HG02678 (cell line): Measurements from ENCODE around the gene TNS1.

Source experiments
- ATAC-seq: cut with Tn5 transposase; IDR thresholded peaks from one replicate; pipeline ENCODE4 v1.9.1; 2021; ENCODE audit warnings: mild to moderate bottlenecking, moderate library complexity; ENCODE audit not compliant: unreplicated experiment

Gene TNS1

DNA sequence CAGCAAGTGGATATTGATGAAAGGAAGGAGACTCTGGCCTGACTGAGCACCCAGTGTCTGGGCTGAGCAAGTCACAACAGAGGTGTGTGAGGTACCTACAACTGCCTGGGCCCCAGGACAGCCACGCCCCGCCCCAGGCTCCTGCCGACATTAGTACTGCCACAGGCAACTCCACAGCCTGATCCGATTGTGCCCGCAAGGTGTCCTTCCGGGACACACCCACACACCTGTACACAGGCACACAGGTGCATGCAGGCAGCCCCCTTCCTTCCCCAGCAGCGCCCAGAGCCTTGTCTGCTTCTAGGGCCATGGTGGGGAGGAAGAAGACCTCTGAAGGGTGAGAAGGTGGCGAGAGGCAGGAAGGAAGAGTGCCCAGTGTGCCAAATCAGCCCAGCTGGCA is 83.6 kb downstream of the TNS1 start:
- no peak for ATAC-seq

DNA sequence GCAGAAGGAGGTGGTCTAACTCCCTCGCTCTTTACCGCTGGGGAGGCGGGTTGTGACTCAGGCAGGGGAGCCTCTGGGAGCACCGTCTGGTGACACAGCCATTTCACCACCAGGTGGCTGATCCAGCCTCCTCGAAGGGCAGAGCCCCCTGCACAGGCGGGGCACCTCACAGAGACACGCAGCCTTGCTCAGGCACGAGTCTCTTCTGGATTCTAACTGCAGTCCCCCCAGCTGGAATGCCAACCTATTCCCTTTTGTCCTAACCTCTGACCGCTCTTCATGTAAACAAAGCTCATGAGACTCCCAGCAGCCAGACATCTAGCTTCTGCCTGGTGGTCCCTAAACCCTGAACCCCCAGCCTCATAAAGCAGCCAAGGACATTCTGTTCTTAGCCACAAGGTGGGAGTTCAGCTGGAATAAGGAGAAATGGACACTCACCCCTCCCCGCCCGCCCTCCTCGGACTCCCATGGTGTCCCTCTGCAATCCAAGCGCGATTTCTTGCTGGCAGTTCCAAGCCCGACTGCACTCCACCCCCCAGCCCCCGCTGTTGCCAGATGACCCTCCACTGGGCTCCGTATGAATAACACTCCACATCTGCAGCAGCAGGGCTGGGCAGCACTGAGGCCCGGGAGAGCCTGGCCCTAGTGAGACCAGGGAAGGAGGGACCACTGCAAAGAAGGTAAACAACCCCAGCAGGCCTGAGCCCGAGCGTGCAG is 84.3 kb downstream of the TNS1 start:
- no peak for ATAC-seq

DNA sequence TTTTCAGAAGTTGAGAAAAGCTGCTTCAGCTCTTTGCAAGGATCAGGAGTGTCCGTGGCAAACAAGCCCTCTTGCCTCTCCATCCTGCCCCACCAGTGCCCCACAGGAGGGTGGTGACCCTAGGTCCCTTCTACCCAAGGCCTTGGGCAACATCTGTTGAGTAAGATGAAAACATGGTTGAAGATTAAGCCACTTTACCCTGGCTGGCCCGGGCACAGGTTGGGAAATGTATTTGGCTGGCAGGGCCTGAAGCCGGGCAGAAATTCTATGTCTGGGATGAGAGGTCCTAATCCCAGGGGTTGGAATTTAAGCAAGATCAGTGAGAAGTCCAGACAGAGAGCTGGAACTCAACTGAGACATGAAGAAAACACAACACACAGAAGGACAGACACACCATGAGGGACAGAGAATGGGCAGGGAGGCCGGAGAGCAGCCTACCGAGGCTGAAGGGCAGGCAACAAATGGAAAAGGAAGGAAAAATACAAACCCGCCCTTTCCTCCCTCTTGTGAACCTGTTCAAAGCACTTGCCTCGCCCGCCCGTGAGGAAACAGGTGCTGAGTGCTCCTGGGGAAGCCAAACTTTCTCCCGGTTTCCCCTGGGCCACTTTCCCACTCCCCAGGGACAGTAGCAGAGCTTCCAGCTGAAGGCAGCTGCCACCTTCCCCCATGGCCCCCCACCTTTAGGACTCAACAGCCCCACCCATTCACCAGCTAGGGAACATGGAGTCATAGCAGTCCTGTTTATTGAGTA is 86.1 kb downstream of the TNS1 start:
- ATAC-seq = no peak

DNA sequence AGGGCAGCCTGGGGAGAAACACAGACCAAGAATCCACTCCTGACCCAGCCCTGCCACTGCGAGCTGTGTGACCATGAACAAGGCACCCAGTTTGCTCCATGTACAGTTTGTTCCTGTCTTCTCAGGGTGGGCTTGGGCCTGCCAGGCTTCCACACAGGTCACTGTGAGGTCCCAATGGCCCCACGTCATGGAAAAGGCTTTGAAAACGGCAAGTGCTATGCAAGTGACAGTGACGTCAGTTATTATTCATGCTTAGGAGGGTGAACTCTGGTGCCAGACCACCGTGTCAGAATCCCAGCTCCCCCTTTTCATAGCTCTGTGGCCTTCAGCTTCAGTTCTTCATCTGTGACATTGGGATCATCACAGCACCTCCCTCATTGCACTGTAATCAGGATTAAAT is 87.1 kb downstream of the TNS1 start:
- no peak for ATAC-seq

DNA sequence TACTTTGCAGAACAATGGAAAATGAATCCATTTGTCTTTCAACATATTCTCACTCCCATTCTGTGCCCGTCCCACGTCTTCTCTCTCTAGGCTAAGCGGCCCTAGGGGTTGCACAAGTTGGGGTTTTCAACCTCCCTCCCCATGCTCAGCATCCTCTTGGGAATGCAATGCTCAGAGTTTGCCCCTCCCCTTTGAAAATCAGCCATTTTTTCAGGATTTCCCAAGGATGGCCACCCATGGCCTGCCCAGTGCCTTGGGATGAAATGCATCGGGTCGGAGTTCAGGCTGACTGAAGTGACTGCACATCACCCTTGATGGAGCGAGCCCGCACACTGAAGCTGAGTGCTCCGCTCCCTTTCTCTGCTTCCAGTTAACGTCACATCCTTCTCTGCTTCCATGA is 87.9 kb downstream of the TNS1 start:
- ATAC-seq = no peak

DNA sequence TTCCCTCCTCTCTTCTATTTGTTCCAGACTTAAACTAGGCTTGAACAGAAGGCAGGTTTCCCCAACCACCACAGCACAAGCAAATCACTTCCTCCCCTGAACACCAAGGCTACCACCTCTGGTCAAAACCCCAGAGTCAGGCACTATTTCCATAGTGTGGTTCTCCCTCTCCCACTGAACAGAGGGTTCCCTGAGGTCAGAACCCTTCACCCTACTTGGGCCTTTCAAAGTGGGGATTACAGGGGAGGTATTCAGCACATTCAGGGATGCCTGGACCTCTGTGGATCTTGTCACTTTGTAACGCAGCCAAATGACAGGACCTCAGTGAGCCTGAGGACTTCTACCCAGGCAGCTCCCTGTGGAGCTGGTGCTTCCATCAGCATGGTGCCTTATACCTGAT is 88.7 kb downstream of the TNS1 start:
- ATAC-seq = no peak

DNA sequence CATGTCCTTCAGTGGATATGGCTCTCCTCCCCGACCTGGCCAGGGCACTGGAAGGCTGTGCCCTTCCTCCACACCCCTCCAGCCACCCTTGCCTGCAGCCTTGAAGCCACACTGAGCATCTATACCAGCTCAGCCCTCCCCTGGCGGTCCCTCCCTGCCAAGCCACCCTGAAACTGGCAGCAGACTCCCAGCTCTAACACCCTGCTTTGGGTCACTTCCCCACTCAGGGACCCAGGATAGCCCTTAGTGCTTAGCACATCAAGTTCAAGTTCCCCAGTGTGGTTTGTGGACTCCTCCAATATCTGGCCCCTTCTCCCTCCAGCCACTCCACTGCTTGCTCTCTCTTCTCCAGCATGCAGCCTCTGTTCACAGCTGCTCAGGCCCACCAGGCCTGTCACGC is 89.4 kb downstream of the TNS1 start:
- ATAC-seq = no peak

DNA sequence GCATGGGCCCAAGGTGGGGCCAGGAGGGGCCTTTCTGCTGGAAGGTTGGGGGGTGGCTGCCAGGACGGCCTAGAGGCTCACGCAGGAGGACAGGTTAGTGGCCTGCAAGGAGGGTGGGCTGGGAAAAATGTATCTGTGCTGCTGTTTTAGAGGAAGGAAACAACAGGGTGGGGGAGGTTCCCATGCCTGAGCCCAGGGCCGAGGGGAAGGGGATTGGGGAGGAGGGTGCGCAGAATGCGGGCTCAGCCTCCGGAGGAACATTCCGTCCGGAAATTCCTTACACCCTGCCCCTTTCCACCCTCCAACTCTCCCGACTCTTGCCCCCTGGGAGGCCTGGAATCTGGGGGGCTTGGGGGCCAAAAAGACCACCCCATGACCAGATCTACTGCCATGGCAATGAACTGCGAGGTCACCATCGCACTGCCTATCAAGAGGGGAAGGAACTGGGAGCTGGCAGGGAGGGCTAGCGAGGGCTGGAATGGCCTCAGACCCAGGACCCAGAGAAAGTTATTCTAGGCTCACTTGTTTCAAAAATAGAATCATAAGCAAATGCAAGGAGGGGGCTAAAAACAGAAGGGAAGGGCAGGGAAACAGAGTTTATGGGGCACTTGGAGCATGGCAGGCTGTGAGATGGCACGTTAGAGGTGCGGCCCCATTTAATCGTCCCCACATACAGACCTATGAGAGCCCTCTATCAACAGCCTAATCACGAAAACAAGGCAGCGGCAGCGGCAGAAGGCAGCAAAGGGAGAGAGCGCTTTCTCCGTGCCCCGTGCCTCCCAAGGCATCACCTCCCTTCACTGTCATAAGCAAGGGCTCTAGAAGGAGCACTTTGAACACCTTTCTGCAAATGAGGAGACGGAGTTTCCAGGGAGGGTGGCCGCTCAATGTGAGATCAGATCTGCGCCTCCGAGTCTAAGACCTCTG is 90.4 kb downstream of the TNS1 start:
- ATAC-seq = no peak

DNA sequence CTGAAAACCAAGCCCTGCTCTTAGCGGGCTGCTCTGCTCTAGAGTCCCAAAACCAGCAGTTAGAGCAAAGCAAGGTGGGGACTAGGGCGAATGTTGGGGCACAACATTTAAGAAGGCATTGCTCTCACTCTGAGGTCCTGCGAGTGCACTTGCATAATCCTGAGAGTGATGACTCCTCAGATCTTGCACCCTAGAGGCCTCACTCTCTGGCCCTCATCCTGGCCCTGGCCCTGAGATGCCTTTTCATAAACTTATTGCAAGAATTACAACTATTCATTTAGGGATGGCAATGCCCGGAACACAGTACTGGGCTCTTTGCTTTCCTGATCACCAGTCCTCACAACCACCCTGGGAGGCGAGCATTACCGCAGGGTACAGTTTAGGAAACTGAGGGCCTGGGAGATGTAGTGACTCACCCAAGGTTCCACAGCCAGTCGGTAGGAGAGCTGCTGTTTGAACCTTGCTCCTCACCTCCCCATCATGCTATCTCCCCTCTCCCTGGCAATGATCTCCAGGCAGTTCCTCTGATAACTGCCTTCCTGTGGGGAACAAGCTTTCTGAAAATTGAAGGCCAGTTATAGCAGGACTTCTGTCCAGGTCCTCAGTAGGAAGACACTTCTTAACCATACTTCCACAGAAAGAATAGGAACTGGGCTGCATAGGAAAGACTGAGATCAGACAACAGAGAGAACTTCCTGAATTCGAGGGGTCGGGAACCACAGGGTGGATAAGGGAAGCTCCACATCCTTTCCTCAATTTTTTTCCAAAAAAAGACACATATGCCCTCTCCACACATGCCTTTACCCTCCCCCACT is 91.3 kb downstream of the TNS1 start:
- no peak for ATAC-seq

DNA sequence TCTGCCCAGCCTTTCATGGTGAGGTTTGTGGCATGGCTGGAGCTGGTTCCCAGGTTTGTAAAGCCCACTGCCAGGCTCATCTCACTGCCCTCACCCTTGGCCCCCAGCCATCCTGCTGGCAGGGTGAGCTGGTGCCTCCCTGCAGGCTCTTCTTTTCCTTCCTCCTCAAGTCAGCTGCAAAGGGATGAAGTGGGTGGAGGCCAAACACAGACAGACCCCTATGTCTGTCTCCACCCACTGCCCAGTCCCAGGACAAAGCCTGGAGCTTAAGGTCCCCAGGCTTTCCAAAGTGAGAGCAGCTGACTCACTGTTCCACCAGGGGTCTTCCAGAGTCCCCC is 92.0 kb downstream of the TNS1 start:
- no peak for ATAC-seq

DNA sequence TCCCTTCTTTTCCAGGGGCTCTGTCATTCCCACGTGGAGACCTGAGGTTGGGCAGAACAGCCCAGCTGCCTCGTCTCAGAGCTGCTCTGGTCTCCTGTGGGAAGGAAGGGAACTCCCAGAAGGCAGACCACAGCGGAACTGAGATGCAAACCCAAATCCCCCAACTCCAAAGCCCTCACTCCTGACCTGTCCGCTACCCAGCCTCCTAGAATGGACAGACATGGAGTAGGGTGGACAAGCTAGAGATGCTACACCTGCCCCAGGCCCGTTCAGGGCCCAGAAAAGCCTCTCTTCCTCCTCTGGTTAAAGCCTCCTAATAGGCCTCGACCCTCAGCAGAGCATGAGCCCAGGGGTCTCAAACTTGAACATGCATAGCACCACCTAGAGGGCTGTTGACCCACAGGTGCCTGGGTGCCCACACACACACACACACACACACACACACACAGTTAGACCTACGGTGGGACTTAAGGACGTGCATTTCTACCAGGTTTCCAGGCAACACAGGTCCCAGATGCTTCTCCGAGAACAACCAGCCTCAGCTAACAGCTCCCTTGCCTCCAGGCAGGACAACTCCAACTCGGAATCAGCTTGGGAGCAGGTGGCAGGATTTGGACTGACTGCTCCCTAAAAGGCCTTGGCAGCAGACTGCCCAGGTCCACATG is 93.5 kb downstream of the TNS1 start:
- ATAC-seq = no peak

DNA sequence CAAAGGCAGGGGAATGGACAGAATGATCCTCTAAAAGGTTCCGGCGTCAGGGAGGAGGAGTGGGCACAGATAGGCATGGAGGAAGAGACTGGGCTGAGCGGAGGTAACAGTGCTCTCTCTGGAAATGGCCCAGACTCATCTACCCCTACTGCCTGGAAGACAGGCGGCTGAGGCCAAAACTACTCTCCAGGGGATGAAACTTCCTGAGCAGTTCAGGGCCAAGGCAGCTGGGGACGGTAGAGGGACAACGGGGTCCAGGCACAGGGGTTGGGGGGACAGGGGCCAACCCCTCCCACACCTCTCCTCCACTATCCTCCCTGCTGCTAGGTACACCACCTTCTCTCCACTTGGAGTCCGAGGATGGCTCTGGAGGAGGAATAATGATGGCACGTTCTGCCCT is 94.3 kb downstream of the TNS1 start:
- no peak for ATAC-seq

DNA sequence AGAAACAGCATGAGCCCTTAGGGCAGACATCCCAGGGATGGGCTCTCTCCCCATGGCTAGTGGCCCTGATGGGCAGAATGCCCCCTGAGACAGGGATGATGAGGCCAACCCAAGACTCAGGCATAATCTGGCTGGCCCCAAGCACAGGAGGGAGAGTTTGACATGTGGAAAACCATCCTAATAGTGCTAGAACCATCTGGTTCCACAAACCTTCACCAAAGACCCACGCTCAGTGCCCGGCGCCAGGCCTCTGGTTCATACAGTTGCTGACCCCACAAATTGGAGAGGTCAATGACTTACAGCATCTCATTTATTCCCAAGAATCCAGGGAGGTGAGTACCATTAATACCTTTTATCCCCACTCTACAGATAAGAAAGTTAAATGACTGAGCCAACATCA is 95.5 kb downstream of the TNS1 start:
- ATAC-seq = no peak

DNA sequence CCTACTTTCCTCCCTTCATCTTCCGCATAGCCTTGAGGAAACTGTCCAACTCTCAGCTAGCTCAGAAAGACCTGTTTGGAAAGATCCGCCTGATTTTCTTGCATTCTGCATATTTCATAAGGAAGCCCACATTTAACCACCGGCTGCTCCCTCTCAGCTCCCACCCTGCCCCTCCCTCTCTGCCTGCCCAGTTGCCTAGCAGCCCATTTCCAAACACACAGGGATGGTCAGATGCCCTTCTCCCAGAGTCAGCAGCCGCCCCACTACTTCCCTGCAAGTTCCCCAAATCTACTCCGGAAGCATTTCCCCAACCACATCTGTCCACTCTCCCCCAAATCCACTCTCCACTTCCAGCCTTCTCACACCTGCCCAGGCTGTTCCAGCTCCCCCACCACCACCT is 96.0 kb downstream of the TNS1 start:
- ATAC-seq = no peak

DNA sequence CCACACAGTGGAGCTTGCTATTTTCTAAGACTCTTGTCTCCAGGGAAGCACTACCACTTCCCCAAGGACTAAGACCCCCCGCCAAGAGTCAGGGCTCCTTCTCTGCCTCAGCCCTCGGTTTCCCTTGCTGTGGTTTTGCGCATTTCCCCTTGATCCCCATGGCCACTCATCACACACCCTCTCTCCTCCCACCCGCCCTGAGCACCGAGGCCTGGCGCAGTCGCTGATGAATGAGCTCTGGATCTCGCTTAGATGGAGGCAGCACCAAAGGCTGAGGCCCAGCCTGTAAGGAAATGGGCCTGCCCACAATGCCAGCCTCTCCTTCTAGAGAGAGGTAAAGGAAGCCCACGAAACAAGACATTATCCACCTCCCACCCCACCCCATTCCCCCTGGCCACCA is 96.9 kb downstream of the TNS1 start:
- no peak for ATAC-seq

DNA sequence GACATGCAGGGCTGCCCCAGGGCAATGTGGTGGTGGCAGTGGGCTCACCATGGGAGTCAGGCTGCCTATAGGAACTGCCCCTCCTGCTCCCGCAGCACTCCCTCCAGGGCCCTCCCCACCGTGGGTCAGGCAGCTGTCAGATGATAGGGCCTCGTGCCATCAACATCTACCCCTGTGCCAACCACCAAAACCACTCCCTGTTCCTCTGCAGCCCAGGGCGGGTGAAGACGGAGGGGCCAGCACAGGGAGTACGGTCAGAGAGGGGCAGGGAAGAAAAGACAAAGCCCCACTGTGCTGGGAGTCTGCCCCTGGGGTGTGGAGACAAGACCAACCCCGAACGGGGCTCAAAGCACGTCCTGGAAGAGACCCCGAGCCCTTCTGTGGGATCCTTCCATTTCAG is 97.4 kb downstream of the TNS1 start:
- ATAC-seq = no peak

DNA sequence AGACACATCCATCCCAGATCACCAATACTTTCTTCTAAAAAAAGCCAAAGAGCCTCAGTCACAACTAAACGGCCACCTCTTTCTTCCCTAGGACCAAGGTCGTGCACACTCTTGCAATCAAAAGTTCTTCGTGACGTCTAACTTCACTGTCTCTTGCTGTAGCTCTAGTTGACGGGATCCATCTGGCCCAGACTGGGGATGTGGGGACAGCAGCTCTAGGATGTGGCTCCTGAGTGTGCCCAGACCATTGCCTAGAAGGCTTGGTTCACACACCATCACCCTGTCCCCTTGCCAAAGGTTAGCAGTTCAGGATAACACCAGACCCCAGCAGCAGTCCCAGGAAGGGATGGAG is 98.2 kb downstream of the TNS1 start:
- ATAC-seq = no peak

DNA sequence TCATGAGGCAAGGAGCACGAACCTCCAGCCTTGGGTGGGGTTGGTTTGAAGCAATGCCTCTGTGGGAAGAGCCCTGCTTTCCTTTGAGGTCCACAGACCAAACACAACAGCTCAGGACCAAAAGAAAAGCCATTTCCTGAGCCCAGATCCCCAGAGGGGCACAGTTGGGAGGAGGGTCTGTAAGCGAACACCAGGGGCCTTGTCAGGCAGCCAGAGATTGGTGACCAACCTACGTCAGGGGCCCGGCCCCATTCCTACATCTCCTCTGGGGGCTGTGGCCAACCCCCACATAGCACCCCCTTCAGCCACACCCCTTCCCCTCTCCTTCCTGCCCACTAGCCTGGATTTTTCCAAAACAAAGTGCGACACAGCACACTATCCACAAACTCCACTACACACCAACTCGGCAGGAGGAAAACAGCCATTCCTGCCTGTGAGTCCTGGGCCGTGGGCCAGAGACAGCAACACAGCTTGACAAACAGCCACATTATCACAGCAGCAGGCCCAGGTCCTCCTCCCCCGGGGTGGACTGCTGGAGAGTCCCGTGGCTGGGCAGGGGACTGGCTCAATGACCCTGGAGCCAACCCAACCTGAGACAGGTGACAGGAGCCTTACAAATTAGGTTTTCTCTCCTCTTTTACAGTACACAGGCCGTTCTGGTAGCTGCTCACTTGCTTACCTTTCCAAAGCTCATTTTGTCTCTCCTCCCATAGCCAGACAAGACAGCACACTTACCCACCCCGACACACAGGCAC is 98.8 kb downstream of the TNS1 start:
- no peak for ATAC-seq

DNA sequence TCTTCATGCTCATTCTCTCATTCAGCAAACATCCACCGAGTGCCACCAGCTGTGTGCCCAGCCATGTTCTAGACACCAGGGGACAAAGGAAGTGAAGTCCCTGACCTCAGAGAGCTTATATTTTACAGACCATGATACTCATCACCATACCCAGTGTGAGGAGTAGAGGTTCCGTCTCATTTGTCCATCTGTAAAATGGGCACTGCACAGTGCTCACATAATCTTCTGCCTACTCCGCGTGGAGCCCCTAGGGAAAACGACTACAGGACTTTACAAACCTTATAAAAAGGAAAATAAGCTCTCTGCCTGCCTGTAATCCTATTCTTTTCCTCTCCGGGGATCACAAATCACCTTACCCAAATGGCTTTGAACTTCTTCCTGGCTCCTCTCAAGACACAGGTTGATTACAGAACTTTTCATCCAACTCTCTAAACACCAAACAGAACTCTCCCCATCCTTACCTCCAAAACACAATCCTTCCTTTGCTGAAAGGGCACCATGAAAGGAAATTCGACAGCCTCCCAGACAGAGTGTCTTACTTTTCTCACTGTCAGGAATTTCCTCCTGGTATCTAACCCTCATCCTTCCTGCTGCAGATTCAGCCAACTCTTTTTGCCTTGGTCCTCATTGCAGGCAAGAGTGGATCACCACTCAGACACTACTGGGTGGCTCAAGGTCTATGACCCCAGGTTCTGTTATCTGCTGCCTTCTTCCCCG is 99.5 kb downstream of the TNS1 start:
- ATAC-seq = no peak
